BLaER1 treated with 17β-estradiol and CSF1 and Interleukin-3, amounts not matched to agents 10 nM and 100 nM (cell line): ENCODE data around the gene DNAH5.

Source experiments
- H3K27ac ChIP-seq, 11 experiments: shearing (Covaris generic); formaldehyde crosslinking; 2 replicates each; pipeline ENCODE4 v1.8.1; 2022
- H3K27me3 ChIP-seq, 11 experiments: shearing (Covaris generic); formaldehyde crosslinking; 2 replicates each; pipeline ENCODE4 v1.8.1; 2022
- H3K36me3 ChIP-seq, 11 experiments: shearing (Covaris generic); formaldehyde crosslinking; 2 replicates each; pipeline ENCODE4 v1.8.1; 2022
- H3K4me1 ChIP-seq, 10 experiments: shearing (Covaris generic); formaldehyde crosslinking; 2 replicates each; pipeline ENCODE4 v1.8.1; 2022
- H3K4me2 ChIP-seq, 11 experiments: shearing (Covaris generic); formaldehyde crosslinking; 2 replicates each; pipeline ENCODE4 v1.8.1; 2022
- H3K4me3 ChIP-seq, 10 experiments: shearing (Covaris generic); formaldehyde crosslinking; 2 replicates each; pipeline ENCODE4 v1.8.1; 2022
- H3K9ac ChIP-seq, 11 experiments: shearing (Covaris generic); formaldehyde crosslinking; 2 replicates each; pipeline ENCODE4 v1.8.1; 2022
- H3K9me3 ChIP-seq, 11 experiments: shearing (Covaris generic); formaldehyde crosslinking; replicated peaks in 1 of 11; 2 replicates each; pipeline ENCODE4 v1.8.1; 2022
- H4K20me1 ChIP-seq, 11 experiments: shearing (Covaris generic); formaldehyde crosslinking; 2 replicates each; pipeline ENCODE4 v1.8.1; 2022
- Cebpa-rat ChIP-seq, 11 experiments: shearing (Covaris generic); IDR thresholded peaks; 2 replicates each; pipeline ENCODE4 v1.8.1; 2022

Gene DNAH5

DNA sequence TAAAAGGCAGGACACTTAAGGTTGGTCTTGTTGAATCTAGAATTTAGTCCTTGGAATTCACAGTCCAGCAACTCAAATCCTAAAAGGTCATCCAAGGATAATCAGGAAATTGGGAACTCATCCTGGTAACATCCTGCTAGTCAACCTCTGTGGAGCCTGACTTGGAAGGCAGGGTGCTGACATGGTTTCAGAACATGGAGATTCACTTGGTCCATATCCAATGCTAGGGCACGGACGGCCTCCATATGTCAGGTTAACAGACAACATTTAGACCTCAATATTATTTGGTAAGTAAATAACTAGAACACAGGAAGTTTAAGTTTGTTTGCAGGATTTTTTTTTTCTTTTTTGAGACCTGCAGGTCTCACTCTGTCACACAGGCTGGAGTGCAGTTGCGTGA, 783 bp upstream of the DNAH5 start:
- H3K9me3 ChIP-seq: no peaks in the 10 kb centered on the region
- H3K4me2 ChIP-seq: no peak overlapping the region
- H3K4me3 ChIP-seq: no peak overlapping the region
- no peaks in the 10 kb centered on the region for H3K36me3 ChIP-seq
- no peaks in the 10 kb centered on the region for H3K27me3 ChIP-seq
- H3K4me1 ChIP-seq: 0 out of 20 replicates have a peak, but pooled peaks cover 0 to 4% (median 0%) of the 10 kb centered on the region in 10 experiments
- no peak overlapping the region for H3K27ac ChIP-seq
- no peak for TF ChIP-seq Cebpa-rat (IDR thresholded peaks at IDR 0.05)
- no peaks in the 10 kb centered on the region for H4K20me1 ChIP-seq
- no peak overlapping the region for H3K9ac ChIP-seq

DNA sequence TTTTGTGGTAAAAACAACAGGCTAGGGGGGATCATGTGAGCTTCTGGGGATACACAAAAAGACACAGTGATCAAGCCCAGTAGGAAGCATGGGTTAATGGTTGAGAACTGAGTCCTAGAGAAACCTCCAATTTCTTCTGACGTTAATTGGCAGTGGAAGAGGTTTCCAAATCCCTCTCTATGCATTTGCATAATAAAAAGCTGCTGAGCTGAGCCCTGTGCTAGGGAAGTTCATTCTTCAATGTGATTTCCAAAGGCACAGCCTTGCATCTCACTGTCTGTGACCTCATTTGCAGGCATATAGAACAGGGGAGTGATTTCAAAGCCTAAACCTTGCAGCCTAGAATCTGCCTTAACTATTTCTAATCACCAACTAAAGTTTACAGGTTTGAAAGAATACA, 812 bp downstream of the DNAH5 start:
- TF ChIP-seq Cebpa-rat (IDR thresholded peaks at IDR 0.05): no peak
- Histone ChIP-seq H4K20me1 (no peaks in the 10 kb centered on the region), H3K9me3 (no peaks in the 10 kb centered on the region), H3K4me2 (no peak overlapping the region), H3K27ac (no peak overlapping the region), H3K4me1 (0 out of 20 replicates have a peak, but pooled peaks cover 0 to 4% (median 0%) of the 10 kb centered on the region in 10 experiments), H3K4me3 (no peak overlapping the region), H3K9ac (no peak overlapping the region), H3K36me3 (no peaks in the 10 kb centered on the region), H3K27me3 (no peaks in the 10 kb centered on the region)

DNA sequence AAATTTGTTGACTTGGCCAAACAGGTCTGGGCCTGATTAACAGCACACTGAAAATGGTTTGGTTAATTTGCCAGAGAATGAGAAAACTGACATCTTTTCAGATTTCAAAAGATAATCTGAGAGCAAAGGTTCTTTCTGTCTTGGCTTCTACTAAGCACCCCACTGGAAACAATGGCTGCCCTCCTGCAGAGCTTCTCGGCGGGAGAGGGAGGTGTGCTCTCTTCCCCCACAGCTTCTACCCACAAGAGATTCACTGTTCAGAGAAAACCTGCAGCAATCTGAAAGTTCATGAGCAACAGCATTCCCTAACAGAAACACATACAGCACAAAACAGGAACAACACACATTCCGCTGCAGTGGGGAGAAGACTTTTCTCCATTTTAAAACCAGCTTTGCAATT, 3.0 kb downstream of the DNAH5 start:
- Histone ChIP-seq H3K36me3 (no peaks in the 10 kb centered on the region), H3K9ac (no peak overlapping the region), H3K9me3 (no peaks in the 10 kb centered on the region), H3K27me3 (no peaks in the 10 kb centered on the region), H3K4me3 (no peak overlapping the region), H3K27ac (no peak overlapping the region), H3K4me2 (no peak overlapping the region), H3K4me1 (no peaks in the 10 kb centered on the region), H4K20me1 (no peaks in the 10 kb centered on the region)
- TF ChIP-seq Cebpa-rat (IDR thresholded peaks at IDR 0.05): no peak

DNA sequence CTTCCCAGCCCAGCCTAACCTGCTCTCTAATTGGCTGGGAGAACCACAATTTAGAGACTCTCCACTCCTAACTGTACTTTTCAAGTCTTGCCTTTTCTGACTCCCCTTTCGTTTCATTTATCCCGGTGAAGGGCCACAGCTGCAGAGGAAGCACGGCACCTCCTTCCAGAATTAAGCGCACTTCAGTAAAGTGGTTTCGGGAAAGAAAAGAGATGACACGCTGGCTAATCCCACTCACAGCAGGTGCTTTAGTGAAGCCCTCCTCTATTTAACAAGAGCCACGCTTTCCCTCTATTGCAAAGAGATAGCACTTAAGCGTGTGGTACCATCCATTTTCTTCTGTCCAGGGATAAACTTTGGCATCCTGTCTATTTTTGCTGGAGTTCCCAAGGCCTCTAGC, 4.8 kb downstream of the DNAH5 start:
- H3K9me3 ChIP-seq: peaks cover 0 to 5% (median 3%) of the 10 kb centered on the region in 11 experiments; a peak in 6 of 22 replicates
- no peaks in the 10 kb centered on the region for H3K36me3 ChIP-seq
- no peak for TF ChIP-seq Cebpa-rat (IDR thresholded peaks at IDR 0.05)
- no peak overlapping the region for H3K9ac ChIP-seq
- no peak overlapping the region for H3K27ac ChIP-seq
- no peaks in the 10 kb centered on the region for H4K20me1 ChIP-seq
- H3K4me3 ChIP-seq: no peak overlapping the region
- no peaks in the 10 kb centered on the region for H3K27me3 ChIP-seq
- H3K4me1 ChIP-seq: no peaks in the 10 kb centered on the region
- H3K4me2 ChIP-seq: no peak overlapping the region

DNA sequence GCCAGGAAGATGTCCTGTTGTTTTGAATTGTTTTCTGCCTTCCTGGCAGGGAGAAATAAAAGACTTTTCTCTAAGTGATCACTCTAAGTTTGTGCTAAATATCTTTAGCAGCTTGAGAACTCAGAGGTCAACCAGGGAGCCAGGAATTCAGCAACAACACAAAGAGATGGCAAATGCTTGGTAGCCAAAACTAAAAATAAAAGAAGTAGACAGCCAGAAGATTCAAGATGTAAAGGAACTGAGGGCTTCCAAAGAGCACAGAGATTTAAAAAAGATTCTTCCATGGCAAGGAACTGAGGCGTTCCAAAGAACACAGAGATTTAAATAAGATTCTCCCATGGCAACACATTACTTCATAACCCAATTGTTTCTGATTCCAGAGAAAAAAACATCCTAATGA, 9.6 kb downstream of the DNAH5 start:
- Histone ChIP-seq H3K4me1 (no peaks in the 10 kb centered on the region), H3K9me3 (peaks cover 11 to 22% (median 16%) of the 10 kb centered on the region in 11 experiments), H3K27ac (no peak overlapping the region), H4K20me1 (no peaks in the 10 kb centered on the region), H3K27me3 (no peaks in the 10 kb centered on the region), H3K36me3 (no peaks in the 10 kb centered on the region), H3K4me2 (no peak overlapping the region), H3K9ac (no peak overlapping the region), H3K4me3 (no peak overlapping the region)
- no peak for TF ChIP-seq Cebpa-rat (IDR thresholded peaks at IDR 0.05)

DNA sequence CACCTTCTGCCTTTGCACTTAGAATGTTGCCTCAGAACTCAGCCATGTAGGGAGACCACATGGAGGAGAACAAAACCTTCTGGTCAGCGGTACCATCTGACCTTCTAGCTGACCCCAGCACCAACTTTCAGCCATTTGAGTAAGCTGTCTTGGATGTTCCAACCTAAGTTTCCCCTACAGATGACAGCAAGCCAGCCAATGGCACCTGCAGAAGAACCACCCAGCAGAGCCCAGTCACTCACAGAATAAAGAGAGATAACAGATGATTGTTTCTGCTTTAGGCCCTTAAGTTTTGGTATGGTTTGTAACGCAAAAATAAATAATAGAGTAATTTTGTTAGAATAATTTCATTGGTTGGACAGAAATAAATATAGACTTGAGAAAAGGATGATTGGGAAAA, 10.4 kb downstream of the DNAH5 start:
- Histone ChIP-seq H3K27ac (no peak overlapping the region), H3K27me3 (no peaks in the 10 kb centered on the region), H3K9ac (no peak overlapping the region), H3K9me3 (peaks cover 11 to 22% (median 16%) of the 10 kb centered on the region in 11 experiments), H3K4me2 (no peak overlapping the region), H3K4me1 (no peaks in the 10 kb centered on the region), H3K4me3 (no peak overlapping the region), H3K36me3 (no peaks in the 10 kb centered on the region), H4K20me1 (no peaks in the 10 kb centered on the region)
- no peak for TF ChIP-seq Cebpa-rat (IDR thresholded peaks at IDR 0.05)

DNA sequence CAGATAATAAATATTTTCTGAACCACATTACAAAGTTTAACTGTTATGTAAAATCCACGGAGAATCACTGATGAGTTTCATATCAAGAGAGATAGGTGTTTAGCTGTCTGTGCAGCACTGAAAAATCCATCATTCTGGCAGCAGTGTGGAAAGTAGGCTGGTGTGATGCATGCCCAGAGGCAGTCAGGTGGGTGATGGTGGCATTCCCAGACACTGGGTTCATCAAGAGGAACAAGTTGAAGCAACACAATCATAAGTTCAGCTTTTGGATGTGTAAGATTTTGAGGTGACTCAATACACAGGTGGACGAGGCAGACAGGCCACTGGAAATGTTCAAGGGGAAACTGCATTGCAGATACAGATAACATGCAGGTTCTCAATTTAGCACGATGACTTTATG, 11.9 kb downstream of the DNAH5 start:
- H3K9me3 ChIP-seq: peaks cover 11 to 22% (median 16%) of the 10 kb centered on the region in 11 experiments
- H3K4me3 ChIP-seq: no peak overlapping the region
- TF ChIP-seq Cebpa-rat (IDR thresholded peaks at IDR 0.05): no peak
- H3K36me3 ChIP-seq: no peaks in the 10 kb centered on the region
- no peak overlapping the region for H3K9ac ChIP-seq
- H3K4me2 ChIP-seq: no peak overlapping the region
- H4K20me1 ChIP-seq: no peaks in the 10 kb centered on the region
- H3K27ac ChIP-seq: no peak overlapping the region
- no peaks in the 10 kb centered on the region for H3K4me1 ChIP-seq
- H3K27me3 ChIP-seq: no peaks in the 10 kb centered on the region

DNA sequence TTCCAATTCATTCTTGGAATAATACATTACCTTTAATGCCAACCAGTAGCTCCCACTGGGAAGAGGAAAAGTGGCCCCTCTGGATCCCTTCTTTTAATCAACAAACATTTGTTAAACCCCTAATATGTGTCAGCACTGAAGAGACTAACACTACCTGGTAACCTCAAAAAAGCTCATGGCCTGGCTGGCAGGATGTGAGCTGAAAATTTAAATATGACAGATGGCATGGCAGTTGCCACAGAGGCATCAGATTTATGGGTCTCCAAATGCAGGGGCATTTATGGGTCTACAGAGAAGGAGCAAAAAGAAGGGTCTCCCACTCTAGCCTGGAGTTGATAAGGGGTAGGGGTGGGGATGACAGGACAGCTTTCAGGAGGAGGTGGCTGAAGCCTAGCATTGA, 12.5 kb downstream of the DNAH5 start:
- Histone ChIP-seq H3K27me3 (no peaks in the 10 kb centered on the region), H3K9me3 (peaks cover 11 to 22% (median 16%) of the 10 kb centered on the region in 11 experiments), H3K4me1 (no peaks in the 10 kb centered on the region), H3K4me2 (no peak overlapping the region), H3K4me3 (no peak overlapping the region), H3K9ac (no peak overlapping the region), H3K27ac (no peak overlapping the region), H3K36me3 (no peaks in the 10 kb centered on the region), H4K20me1 (no peaks in the 10 kb centered on the region)
- no peak for TF ChIP-seq Cebpa-rat (IDR thresholded peaks at IDR 0.05)

DNA sequence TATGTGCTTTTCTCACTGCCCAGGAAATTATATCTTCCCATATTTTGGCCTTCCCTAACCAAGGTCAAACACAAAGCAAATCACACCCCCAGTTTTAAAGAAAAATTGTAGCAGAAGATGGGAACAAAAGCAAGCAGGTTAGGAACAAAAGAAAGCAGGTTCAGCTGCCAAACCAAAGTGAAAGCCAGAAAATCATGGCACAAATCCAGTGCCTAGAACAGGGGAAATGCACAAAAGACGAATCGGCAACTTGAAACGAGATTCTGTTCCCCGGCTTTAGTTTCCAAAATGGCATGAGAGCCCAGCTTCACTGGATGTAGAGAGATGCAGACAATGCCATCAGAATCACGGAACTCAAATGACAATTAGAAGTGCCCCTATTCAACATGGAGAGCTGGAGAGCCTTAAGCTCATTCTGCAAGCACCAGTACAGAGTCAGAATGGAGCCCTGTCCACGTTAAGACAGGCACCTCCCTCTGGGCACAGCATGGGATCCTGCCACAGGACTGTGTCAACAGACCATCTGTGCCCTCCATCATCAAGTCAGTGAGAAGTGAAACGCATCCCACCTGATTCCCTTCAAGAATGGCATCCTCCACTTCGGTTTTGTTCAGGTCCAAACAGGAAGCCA, 13.8 kb downstream of the DNAH5 start:
- H3K27ac ChIP-seq: no peak overlapping the region
- H3K36me3 ChIP-seq: no peaks in the 10 kb centered on the region
- H3K4me1 ChIP-seq: no peaks in the 10 kb centered on the region
- peaks cover 11 to 22% (median 16%) of the 10 kb centered on the region in 11 experiments for H3K9me3 ChIP-seq
- no peak overlapping the region for H3K4me3 ChIP-seq
- TF ChIP-seq Cebpa-rat (IDR thresholded peaks at IDR 0.05): no peak
- H3K27me3 ChIP-seq: no peaks in the 10 kb centered on the region
- H3K4me2 ChIP-seq: no peak overlapping the region
- H4K20me1 ChIP-seq: no peaks in the 10 kb centered on the region
- no peak overlapping the region for H3K9ac ChIP-seq

DNA sequence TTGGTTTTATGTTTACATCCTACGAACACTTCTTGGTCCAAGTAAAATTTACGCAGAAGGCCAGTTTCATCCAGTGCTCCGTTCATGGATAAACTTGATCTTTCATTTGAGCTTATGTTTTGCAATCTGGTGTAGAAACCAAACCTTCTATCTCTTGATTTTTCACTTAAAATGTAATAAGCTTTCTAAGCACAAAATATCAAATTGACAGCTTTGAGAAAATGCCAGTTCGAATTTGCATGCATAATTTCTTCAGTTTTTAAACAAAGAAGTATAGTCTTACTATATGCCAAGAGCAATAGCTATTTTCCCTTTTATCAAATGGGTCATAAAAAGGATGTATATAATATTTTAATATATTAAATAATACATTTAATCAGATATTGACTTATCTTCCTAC, 17.8 kb downstream of the DNAH5 start:
- Histone ChIP-seq H3K9me3 (no peaks in the 10 kb centered on the region), H4K20me1 (no peaks in the 10 kb centered on the region), H3K4me2 (no peak overlapping the region), H3K9ac (no peak overlapping the region), H3K4me1 (no peaks in the 10 kb centered on the region), H3K4me3 (no peak overlapping the region), H3K27me3 (no peaks in the 10 kb centered on the region), H3K27ac (no peak overlapping the region), H3K36me3 (no peaks in the 10 kb centered on the region)
- no peak for TF ChIP-seq Cebpa-rat (IDR thresholded peaks at IDR 0.05)
